MM.1S (cell line): Measurements from ENCODE around the gene MAPK12.

Experiments used
- CTCF ChIP-seq: fragments of 300-600 bp; sonication (generic); IDR thresholded peaks from 2 replicates; pipeline ENCODE4 v1.5.1; 2016; ENCODE audit warnings: antibody characterized with exemption, low read length, mixed read lengths
- EZH2 ChIP-seq: fragments of 300-600 bp; sonication (generic); optimal IDR thresholded peaks from 2 replicates; pipeline ENCODE3; 2017; ENCODE audit warnings: low read depth, mild to moderate bottlenecking, antibody characterized with exemption, low read length, mixed read lengths

GRCh38 chr22:50255099-50255498 lies 6.4 kb downstream of the MAPK12 start:
- TF ChIP-seq CTCF (no peak), EZH2 (no peak)
